Ishikawa (cell line): Measurements from ENCODE around the gene SLC27A2.

ENCODE experiments used
- CREB1 ChIP-seq: IDR thresholded peaks from 2 replicates; pipeline ENCODE4 v1.6.1; 2012; ENCODE audit warnings: low read depth
- EGR1 ChIP-seq: IDR thresholded peaks from 2 replicates; pipeline ENCODE4 v1.6.1; 2012
- EP300 ChIP-seq: IDR thresholded peaks from 2 replicates; pipeline ENCODE4 v1.6.1; 2012; ENCODE audit warnings: borderline replicate concordance
- FOXM1 ChIP-seq: IDR thresholded peaks from 2 replicates; pipeline ENCODE4 v1.6.1; 2012; ENCODE audit warnings: low read depth, borderline replicate concordance
- RAD21 ChIP-seq: IDR thresholded peaks from 2 replicates; pipeline ENCODE4 v1.6.1; 2012; ENCODE audit warnings: low read depth
- TAF1 ChIP-seq: IDR thresholded peaks from 2 replicates; pipeline ENCODE4 v1.6.1; 2012; ENCODE audit warnings: low read depth, mild to moderate bottlenecking
- TCF12 ChIP-seq: IDR thresholded peaks from 2 replicates; pipeline ENCODE4 v1.6.1; 2012; ENCODE audit warnings: low read depth
- TF ChIP-seq, protein P1 (sequence below): IDR thresholded peaks from 2 replicates; pipeline ENCODE4 v1.6.1; 2012
- TF ChIP-seq, protein P2 (sequence below): IDR thresholded peaks from 2 replicates; pipeline ENCODE4 v1.6.1; 2012

DNA sequence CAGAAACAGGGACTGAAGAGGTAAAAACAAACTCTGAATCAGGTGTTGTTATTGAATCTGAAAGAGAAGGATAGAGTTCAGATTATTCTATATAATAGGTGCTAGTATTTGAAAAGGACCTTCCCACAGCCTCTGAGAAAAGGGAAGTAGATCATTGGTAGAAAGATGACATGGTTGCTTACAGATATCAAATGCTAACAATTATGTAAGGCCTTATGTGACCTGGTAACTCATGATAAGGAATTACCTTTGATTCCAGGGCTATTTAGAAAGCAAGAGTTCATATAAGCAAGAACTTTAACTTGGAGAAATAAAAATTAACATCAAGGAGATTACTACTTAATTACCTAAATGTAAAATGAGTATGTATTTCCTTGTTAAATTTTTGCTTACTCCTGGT is 7.6 kb downstream of the SLC27A2 start:
- TF ChIP-seq, protein P1, sequence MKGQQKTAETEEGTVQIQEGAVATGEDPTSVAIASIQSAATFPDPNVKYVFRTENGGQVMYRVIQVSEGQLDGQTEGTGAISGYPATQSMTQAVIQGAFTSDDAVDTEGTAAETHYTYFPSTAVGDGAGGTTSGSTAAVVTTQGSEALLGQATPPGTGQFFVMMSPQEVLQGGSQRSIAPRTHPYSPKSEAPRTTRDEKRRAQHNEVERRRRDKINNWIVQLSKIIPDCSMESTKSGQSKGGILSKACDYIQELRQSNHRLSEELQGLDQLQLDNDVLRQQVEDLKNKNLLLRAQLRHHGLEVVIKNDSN = no peak
- TF ChIP-seq, protein P2, sequence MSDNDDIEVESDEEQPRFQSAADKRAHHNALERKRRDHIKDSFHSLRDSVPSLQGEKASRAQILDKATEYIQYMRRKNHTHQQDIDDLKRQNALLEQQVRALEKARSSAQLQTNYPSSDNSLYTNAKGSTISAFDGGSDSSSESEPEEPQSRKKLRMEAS = no peak
- TF ChIP-seq TCF12 = no peak
- no peak for TF ChIP-seq FOXM1
- no peak for TF ChIP-seq EGR1
- no peak for TF ChIP-seq TAF1
- TF ChIP-seq RAD21 = no peak
- no peak for TF ChIP-seq CREB1
- no peak for TF ChIP-seq EP300
